Measurements from ENCODE around the gene TNFAIP8L1.
A peak's percentile ranks its signal among the peaks of the same experiment; 100 is the strongest.
"Not testable (repeated sequence)": the region's sequence is repeated elsewhere in the genome, so short reads cannot be mapped to it uniquely, and the experiment has no call there.

The TNFAIP8L1 gene

DNA sequence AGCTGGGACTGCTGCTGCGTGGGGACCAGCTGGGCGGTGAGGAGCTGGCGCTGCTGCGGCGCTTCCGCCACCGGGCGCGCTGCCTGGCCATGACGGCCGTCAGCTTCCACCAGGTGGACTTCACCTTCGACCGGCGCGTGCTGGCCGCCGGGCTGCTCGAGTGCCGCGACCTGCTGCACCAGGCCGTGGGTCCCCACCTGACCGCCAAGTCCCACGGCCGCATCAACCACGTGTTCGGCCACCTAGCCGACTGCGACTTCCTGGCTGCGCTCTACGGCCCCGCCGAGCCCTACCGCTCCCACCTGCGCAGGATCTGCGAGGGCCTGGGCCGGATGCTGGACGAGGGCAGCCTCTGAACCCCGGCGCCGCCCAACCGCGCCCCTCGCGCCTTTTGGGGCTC is 12.8 kb downstream of the TNFAIP8L1 start:
- DNase-seq = no peak

DNA sequence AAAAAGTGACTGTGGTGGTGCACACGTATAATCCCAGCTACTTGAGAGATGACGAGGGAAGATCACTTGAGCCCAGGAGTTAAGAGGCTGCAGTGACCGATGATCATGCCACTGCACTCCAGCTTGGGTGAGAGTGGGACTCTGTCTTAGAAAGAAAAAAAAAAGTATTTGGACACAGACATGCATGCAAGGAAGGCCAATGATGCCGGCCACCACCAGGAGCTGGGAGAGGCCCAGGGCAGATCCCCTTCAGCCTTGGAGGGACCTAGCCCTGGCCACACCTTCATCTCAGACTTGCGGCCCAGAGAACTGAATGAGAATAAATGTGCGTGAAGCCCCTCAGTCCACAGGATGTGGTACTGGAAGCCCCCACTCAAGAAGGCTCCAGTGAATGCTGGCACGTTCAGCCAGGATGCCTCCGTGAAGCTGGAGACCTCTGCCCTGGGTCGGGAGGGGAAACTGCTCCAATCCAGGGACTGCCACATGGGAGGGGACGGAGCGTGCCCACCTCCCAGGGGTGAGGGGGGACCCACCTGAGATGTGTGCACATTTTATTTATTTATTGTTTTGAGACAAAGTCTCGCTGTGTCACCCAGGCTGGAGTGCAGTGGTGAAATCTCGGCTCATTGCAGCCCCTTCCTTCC is 14.6 kb downstream of the TNFAIP8L1 start:
- DNase-seq = no peak

DNA sequence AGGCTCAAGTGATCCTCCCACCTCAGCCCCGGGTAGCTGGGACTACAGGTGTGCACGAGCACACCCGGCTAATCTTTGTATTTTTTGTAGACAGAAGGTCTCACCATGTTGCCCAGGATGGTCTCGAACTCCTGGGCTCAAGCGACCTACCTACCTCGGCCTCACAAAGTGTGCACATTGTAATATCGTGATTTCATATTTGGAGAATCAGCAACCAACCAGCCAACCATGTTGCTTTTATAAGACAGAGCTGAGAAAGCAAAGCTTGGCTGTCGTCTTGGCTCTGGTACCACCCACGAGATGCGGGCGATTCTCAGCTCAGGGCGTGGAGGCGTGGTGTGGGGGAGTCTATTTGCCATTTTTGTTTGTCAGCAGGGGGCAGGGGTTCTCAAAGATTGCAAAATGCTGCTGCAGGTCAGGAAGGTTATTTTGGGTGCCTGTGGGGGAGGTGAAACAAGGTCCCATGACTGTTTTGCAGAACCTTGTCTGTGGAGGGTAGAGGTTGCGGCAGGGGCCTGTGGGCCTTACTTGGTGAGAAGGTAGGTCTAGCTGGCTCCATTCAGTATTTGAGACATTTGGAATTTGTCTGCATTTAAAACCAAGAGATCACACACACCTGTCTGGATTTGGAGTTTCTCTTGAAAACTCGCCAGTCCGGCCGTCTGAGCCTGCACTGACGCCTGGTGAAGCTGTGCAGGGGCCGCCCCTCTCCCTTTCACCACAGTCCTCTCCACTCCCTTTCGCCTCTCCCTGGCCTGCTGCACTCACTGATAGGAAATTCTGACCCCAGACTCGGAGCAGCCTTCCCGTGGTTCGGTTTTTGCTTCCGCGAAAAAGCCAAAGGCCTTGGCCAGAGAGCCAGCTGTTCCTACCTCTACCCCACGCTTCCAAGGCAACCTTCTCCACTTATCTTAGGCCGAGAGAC is 15.4 kb downstream of the TNFAIP8L1 start:
- DNase-seq = no peak

DNA sequence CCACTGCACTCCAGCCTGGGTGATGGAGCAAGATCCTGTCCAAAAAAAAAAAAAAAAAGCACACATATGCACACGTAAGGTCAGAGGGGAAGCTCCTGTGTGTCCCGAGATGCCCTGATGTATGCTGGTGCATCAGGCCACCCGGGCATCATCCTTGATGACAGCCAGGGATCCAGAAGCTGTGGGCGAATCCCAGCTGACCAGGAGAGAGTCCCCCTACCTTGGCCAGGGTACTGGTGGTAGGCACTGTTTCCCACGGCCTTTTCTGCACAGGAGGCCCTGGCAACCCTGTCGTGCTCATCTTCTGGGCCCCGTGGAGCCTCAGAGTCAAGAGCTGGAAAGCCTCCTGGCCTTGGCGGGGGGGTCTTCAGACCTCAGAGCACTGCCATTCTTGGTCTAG is 16.8 kb downstream of the TNFAIP8L1 start:
- DNase-seq = no peak

DNA sequence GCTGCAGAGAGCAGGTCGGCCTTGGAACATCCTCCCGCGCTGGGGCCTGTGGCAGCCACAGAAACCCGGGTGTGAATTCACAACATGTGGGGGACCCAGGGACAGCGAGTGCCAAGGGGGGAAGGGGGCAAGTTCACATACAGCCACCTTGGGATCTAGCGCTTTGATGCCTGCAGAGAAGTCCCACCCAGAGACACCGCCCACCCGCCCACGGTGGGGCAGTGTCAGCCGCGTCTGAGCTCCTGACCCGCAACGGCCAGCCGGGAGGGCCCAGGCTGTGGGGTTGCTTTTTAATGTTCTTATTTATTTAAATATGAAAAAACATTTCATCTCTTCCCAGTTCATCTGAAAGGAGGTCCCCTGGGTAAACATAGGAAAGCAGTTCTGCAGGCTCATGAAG is 17.9 kb downstream of the TNFAIP8L1 start:
- no peak for DNase-seq

DNA sequence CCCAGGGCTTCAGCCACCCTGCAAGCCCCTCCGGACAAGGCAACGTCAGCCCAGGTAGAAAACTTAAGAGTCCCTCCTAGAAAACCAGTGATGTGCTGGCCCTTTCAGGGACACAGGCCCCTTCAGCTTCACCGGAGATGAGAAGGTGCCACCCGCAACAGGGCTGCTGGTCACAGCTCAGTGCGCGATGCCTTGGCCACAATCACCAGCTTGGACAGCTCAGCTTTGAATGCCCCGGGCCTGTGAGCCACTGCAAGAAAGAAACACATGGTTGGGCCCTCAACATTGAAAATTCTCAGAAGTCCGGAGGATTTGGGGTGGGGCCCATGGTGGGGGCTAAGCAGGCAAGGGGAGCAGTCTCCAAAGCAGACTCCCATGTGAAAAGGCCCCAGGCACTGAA is 18.5 kb downstream of the TNFAIP8L1 start:
- DNase-seq = no peak

DNA sequence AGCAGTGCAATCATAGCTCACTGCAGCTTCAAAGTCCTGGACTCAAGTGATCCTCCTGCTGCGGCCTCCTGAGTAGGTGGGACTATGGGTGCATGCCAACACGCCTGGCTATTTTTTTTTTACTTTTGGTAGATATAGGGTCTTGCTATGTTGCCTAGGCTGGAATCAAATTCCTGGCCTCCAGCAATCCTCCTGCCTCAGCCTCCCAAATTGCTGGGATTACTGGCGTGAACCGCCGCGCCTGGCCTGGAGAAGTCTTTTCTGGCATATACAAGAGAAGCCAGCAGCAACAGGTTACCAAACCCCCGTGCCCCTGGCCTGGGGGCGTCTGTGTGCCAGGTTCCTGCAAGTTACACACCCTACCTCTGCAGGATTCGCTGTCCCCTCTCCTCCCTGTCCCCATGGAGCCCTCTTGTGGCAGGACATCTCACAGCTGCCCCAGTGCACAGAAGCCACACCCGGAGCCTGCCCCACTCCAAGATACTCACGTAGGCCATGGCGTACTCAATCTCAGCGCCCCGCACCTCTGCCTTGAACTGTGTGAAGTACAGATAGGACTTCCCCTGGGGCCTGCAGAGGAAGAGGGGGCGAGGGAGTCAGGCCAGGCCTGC is 21.0 kb downstream of the TNFAIP8L1 start:
- DNase-seq = no peak

DNA sequence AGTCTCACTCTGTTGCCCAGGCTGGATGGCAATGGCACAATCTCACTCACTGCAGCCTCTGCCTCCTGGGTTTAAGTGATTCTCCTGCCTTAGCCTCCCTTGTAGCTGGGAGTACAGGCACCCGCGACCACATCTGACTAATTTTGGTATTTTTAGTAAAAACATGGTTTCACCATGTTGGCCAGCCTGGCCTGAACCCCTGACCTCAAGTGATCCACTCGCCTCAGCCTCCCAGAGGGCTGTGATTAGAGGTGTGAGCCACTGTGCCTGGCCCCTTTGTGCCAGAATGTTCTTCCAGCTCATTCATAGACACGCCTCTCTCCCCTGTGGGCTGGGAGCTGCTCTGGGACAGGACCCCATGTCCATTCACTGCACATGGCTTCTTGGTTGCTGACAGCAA is 21.7 kb downstream of the TNFAIP8L1 start:
- DNase-seq = no peak

DNA sequence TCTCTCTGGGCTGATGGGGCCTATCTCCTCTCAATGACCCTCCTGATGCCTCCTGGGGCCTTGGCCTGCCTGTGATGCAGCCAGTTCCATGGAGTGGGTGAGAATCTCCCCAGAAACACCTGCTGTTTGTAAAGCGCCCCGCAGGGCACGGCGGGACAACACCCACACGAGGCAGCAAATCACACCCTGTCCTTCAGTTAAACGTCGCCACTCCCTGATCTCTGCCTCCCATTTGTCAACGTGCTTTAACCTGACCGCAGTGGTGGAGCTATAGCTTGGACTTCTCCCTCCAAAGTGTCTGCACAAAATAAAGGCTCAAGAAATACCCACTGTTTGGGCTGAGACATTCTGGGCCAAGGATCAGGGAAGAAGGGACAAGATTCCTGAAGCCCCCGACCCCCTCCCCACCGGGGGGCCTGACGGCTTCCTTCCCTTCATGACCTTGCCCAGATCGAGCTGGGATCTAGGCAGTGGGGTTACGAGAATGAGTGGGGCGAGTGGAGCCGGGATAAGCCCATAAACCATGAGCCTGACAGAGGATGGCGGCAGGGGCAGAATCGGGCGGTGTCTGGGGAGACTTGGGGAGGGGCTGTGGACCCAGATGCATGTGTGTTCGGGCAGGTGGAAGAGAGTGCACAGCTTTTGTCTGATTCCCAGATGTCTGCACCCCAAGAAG is 22.8 kb downstream of the TNFAIP8L1 start:
- no peak for DNase-seq

DNA sequence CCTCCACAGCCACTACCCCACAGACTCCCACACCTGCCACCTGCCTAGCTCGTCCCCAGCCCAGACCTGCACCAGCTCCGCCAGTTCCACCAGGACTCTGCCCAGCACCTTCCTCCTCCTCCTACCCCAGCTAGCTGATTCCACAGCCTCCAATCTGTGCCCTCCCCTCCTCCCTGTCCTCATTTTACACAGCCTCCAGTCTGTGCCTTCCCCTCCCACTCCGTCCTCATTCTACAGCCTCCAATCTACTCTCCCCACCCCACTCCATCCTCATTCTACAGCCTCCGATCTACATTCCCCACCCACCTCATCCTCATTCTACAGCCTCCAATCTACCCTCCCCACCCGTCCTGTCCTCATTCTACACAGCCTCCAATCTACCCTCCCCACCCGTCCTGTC is 23.5 kb downstream of the TNFAIP8L1 start:
- no peak for DNase-seq

DNA sequence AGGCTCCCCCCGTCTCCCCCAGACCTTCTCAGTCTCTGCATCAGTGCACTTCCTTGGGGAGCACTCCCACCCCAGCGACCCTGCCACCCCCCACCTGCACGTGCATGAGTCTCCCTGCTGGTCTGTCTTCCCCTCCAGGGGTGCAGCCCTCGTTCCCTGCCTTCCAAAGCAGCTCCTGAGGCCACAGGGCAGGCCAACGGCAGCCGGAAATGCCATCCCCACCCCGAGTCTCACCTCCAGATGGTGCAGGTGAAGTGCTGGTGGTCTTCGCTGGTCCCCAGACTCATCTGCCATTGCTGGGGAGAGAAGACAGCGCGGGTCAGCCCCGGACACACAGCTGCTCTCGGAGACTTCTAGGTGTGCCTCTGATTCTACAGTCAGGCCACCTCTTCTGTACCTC is 25.3 kb downstream of the TNFAIP8L1 start:
- DNase-seq = no peak

DNA sequence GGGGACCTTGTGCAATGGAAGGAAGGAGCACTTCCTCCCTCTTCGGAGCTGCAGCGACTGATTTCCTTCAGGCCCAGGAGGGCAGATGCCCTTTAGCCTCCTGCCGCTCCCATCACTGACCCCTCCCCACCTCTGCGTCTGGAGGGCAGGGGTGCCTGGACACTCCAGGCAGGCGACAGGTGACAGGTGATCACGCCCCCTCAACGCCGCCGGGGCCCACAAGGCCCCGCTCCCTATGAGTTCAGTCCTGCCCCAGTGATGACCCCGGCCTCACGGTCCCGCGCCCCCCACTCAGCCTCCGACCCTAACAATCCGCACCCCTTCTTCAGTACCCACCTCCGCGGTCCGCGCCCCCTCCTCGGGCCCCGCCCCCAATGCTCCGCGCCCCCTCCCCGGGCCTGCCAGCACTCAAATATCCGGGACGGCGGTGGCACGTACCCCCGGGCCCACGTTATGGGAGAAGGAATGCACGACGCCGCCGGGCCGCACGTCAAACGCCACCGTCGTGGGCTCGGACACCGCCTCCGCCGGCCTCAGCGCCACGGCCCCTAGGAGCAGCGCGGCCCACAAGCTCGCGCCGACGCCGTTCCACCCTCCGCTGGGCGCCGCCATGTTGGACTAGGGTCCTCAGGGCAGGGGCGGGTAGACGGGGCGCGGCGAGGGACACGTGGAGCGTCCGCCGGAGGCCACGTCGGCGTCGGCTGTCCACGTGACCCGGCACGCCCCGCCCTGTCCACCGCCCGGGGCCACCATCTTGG is 30.6 kb downstream of the TNFAIP8L1 start, which contains the start of gene MYDGF:
MYDGF (minus strand) TSS at position 620 of the 758 bp plus-strand sequence; CDS start at position 612, 8 bp downstream.
- DNase-seq = peak; percentile 92

DNA sequence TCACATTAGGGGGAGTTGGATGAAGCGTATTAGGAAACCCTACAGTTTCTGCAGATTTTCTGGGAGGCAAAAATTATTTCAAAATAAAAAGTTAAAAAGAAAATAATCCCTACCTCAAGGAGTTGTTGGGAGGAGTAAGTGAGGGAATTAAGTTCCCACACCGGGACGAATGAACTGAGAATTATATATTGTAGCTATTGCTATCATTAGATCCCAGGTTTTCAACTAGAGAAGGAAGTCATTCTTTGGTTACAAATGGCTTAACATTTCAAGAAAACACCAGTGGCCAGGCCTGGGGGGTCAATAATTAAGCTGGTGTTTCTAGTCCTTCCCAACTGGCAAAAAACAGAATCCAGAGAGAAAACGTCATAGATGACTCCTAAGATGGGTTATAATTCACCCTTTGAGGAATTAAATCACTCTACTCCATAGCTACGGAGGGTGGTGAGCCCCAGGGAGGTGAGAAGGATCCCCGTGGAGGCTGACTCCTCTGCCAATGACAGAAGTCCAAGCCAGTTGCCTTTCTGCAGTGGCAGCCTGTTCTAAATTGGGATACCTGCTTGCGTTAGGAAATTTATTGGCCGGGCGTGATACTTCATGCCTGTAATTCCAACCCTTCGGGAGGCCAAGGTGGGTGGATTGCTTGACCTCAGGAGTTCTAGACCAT is 32.0 kb downstream of the TNFAIP8L1 start:
- DNase-seq = no peak

DNA sequence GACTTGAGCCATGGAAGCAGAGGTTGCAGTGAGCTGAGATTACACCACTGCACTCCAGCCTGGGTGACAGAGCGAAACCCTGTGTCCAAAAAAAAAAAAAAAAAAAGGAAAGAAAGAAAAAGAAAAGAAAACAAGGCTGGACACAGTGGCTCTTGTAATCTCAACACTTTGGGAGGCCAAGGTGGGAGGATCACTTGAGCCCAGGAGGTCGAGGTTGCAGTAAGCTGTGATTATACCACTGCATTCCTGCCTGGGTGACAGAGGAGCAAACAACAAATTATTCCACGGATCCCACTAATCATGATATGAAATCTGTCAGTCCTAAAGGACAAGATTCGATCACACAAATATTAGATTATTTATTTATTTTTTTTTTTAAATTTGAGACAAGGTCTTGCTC is 33.9 kb downstream of the TNFAIP8L1 start:
- DNase-seq = no peak

DNA sequence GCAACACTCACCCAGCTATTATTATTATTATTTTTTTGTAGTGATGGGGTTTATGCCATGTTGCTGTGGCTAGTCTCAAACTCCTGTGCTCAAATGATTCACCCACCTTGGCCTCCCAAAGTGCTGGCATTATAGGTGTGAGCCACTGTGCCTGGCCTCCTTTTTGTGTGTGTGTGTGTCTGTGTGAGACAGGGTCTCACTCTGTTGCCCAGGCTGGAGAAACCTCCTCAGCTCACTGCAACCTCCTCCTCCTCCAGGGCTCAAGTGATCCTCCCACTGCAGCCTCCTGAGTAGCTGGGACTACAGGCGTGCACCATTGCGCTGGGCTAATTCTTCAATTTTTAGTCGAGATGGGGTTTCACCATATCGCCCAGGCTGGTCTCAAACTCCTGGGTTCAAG is 34.4 kb downstream of the TNFAIP8L1 start:
- no peak for DNase-seq

DNA sequence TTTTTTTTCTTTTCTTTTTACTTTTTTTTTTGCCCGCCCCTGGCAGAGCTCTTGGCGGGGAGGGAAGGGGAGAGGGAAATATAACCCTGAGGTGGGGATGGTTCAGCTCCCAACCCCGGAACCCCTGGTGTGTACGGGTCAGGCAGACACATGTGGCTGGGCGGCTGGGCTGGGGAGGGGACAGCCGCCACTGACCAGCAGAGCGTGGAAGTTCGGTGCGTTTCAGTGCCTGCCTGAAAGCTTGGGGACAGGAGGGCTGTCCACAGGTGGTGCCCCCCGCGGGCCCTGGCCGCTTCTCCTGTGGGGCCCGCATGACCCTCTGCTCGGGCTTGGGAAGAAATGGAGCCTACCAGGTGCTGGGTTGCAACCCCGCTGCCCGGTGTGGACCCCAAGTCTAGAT is 36.0 kb downstream of the TNFAIP8L1 start:
- no peak for DNase-seq

DNA sequence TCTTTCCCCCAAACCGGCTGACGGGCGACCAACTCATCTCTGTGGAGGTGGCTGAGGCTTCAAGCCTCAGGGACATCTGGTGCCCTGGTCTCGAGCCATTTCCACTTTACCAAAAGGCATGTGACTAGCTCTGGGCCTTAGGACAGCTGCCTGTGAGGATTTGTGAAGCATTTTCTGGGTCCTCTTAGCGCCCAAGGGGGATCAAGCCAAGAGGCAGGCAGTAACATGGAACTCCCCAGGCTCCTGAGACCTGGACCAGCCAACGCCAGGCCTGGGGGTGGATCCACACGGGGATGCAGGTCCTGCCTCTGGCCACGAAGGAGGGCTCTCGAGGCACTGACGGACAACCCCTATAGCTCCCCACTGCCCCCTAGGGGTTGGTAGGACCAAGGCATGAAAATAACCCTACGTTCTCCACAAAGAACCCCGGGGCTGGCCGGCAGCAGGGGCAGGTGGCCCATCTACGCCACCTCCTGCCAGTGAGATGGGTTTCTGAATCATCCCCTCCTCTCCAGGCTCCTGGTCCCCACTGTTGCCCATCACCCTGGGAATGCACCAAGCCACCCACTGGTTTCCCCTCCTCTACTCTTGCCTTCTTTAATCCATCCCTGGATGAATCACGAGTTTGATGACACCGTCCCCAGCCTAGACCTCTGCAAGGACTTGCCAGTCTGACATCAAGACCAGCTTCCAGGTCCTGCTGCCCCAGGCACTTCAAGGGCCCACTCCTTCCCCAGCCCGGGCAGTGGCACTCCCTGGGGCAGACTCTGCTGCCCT is 37.8 kb downstream of the TNFAIP8L1 start:
- DNase-seq = no peak

DNA sequence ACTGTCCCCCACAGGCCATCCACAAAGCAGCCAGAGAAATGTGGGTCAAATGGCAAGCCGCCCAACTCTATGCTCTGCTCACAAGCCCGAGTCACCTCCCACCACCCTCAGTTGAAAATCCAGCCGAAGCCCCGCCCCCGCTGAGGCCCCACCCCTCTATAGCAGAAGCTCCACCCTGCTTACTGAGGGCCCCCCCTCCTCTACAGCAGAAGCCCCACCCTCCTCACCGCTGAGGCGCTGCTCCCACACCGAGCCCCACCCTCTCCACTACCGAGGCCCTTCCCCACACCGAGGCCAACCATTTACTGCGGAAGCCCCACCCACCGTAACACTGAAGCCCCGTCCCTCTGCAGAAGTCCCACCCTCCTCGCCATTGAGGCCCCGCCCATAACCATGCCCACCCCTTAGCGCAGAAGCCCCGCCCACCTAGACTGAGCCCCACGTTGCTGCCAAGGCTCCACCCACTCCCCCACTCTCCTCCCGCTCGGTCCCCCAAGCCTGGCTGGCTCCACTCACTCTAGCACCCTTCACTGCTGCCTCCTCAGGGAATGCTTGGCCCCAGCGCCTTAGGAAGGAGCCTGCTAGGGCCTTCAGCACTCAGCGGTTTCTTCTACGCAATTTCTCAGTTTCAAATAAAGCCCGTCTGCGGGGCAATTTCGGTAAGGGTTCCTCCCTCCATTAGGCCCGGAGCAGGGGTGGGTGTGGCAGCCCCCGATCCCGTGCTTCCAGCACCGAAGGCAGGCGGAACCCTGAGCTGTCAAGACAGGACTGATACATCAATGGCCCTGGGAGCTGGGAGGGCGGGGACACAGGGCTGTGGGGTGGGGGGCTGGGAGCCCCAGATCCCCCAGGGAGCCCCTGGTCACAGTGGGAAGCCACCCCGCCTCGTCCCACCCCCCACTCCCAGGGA is 39.8 kb downstream of the TNFAIP8L1 start:
- DNase-seq = no peak

DNA sequence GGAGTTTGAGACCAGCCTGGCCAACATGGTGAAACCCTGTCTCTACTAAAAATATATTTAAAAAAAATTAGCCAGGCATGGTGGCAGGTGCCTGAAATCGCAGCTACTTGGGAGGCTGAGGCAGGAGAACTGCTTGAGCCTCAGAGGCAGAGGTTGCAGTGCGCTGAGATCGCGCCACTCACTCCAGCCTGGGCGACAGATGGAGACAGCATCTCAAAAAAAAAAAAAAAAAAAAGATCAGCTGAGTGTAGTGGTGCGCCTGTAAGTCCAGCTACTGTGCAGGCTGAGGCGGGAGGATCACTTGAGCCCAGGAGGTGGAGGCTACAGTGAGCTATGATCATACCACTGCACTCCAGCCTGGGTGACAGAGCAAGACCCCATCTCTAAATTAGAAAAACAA is 40.7 kb downstream of the TNFAIP8L1 start:
- not testable (repeated sequence) for DNase-seq

Measured in NCI-H345 (cell line).